ENCODE measurements around the gene EFHD1.

- TF ChIP-seq CTCF (conservative IDR thresholded peaks at IDR 0.05) (no peak), ZFX (IDR thresholded peaks at IDR 0.05) (no peak)
Measured at GRCh38 chr2:232699110-232699509, 65.7 kb downstream of the EFHD1 start.

Data from C4-2B (cell line).